GM18520 (cell line): ENCODE measurements around the gene BRI3BP.
"Not testable (repeated sequence)": the region's sequence is repeated elsewhere in the genome, so short reads cannot be mapped to it uniquely, and the experiment has no call there.

ENCODE experiments used
- ATAC-seq: cut with Tn5 transposase; IDR thresholded peaks from one replicate; pipeline ENCODE4 v1.9.1; 2021; ENCODE audit not compliant: unreplicated experiment

Gene BRI3BP

DNA sequence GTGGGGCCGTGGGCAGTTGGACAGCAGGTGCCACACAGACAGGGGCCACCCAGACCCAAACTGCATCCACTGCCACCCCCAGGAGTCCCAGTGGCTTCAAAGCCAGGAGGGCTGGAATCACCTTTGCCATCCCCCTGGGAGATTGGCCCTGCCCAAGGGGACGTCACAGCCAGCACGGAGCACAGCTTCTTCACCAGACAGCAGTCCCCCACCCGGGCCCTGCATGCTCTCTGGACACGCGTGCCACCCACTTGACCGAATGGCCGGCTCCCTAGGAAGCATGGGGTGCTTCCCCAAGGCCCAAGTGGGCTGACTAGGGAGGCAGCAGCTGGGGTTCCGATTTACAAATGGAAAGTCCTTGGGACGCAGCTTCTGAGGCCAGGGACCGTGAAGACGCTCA is 21.8 kb upstream of the BRI3BP start:
- ATAC-seq = no peak

DNA sequence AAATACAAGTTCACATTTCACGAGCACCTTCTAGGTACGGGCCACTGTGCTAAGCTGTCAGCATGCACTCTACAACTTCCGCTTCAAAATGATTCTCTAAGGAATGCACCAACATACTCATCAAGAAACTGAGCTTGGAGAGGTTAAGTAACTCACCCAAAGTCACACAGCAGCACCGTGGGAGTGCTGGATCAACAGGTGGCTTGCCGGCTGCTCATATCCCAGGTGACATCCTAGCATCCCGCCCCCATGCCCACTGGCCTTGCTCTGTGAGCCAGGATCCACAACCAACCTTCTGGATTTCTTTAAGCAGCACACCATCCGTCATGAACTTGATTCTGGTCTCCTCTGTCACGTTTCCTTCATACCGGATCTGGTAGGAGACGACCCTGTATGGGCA is 21.2 kb upstream of the BRI3BP start:
- ATAC-seq = no peak

DNA sequence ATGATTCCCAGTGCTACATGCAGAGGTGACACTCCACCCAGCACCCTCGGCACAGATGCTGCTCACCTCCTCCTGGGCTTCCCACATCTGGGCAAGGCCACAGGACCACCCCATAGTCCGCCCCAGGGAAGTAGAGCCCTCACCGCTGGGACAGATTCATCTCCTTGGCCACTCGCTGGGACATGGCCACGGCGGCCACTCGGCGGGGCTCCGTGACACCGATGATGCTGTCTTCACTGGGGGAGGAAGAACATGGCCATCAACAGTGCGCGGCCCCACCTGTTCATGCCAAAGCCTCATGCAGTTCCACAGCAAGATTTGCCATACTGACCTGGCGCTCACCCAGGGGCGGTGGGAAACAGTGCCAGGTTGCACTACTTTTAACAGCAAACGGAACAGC is 18.2 kb upstream of the BRI3BP start:
- no peak for ATAC-seq

DNA sequence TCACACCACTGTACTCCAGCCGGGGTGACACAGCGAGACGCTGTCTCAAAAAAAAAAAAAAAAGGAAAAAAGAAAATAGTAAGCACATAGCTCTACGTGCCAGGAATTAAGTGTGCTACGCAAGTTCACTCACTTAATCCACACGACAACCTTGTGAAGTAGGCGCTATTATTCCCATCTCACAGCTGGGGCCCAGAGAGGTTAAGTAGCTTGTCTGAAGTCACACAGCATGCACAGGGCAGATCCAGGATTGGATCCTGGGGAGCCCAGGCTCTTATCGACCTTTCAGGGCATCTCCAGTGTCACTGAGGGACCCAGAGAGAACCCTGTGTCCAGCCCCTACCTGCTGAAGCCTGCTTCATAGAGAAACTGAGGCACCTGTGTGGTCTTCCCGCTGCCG is 16.4 kb upstream of the BRI3BP start:
- ATAC-seq = no peak

DNA sequence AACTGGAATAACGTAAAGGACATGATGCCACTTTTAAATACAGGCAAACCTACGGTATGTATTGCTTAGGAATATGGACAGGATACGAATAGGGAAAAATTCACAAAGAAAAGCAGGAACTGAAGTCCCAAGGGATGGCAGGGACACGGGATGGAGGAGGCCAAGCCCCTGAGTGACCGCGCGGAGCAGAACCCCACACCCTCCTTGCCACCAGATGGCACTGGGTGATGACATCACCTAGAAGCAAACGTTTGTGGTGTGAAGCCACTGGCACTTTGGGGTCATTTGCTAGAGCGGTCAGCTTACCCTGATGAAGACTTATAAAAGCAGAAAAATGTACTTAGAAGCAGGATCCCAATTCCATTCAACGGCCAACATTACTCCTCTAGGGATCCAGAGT is 13.9 kb upstream of the BRI3BP start:
- no peak for ATAC-seq

DNA sequence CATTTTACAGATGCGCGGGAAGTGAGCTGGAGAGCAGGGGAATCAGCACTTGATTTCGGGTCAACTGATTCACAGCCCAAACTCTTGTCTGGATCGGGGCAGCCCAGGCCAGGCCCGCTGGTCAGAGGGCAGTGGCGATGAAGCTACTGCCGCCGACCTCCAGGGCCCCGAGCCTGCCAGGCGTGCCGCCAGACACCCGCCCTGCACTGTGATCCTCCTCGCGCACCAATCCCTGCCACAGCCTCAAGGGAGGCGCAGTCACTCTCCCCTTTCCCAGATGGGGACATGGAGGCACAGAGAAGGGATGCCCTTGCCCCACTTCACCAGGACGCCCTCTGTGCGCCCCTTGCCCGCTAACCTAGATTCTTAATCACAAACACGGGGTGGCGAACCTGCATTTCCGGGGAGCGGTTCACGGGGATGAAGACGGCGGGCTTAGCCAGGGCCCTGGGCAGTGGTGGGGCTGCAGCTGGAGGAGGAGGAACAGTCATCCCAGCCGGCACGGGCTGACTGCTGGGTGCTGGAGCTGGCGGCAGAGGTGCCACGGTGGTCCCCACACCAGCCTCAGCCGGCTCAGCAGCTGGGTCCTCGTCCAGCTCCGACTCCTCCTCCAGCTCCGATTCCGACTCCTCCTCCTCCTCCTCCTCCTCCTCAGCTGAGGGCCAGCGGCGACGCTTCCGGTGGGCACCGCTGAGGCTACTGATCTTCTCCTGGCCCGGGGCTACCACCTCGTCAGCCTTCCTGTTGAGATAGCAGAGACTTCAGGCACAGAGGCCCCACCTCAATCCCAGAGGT is 13.2 kb upstream of the BRI3BP start:
- no peak for ATAC-seq

DNA sequence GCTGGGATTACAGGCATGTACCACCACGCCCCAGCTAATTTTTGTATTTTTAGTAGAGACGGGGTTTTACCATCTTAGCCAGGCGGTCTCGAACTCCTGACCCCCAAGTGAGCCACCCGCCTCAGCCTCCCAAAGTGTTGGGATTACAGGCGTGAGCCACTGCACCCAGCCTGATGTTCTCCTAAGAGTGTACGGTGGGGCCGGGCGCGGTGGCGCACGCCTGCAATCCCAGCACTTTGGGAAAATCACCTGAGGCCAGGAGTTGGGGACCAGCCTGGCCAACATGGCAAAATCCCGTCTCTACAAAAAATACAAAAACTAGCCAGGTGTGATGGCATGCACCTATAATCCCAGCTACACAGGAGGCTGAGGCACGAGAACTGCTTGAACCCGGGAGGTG is 6.6 kb upstream of the BRI3BP start:
- ATAC-seq = not testable (repeated sequence)

DNA sequence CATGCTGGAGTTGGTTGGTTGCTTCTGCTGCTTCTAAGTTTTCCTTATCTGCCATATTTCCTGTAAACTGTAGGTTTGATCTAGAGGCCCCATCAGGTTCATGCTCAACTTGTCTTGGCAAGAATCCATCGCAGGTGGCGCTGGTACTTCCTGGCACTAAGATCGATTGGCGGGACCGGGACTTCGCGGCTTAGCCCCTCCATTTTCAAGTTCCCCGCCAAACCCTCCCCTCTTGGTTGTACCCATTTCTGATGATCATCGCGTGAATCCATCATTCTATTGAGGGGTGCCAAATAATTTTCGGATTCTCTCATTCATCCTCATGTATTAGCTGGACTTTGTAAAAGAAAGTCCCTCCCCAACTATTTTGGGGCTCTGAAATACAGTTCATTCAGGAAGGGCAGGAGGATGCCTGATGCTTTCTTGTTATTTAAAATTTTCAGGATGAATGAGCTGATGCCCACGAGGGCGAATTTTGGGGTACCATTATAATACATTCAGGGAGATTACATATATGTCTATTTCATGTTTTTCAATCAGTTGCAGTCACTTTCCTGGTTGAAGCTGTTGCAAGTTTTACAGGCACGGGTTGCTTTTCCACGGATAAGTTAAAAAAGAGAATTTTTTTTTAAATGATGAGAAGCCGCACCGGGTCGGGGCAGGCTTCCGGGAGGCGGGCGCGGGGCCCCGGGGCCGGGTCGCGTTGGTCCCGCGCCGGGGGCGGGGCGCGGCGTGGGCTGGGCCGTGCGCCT is 395 bp upstream of the BRI3BP start:
- ATAC-seq = no peak

DNA sequence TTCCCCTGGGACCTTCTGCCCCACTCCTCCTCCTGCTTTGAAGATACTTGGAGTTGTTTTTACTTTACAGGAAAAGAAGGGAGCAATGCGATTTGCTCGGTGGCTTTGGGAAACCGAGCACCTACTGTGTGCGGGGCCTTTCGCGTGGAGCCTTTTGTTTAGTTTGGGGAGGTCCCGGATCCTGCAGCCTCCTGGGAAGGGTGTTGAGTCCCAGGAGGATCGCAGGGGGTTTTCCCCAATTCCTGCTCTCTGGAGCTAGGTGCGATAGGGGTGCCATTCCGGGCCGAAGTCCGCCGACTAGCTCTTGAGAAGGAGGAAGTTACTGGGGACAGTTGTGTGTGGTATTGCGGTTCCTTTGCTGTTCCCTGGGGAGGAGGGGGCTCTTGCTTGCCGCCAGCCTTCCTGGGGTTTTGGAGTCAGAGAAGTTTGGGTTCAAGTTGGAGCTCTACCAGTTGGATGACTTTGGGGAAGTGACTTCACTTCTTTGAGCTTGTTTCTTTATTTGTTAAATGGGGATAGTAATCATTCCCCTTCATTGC is 1.1 kb downstream of the BRI3BP start:
- ATAC-seq = no peak

DNA sequence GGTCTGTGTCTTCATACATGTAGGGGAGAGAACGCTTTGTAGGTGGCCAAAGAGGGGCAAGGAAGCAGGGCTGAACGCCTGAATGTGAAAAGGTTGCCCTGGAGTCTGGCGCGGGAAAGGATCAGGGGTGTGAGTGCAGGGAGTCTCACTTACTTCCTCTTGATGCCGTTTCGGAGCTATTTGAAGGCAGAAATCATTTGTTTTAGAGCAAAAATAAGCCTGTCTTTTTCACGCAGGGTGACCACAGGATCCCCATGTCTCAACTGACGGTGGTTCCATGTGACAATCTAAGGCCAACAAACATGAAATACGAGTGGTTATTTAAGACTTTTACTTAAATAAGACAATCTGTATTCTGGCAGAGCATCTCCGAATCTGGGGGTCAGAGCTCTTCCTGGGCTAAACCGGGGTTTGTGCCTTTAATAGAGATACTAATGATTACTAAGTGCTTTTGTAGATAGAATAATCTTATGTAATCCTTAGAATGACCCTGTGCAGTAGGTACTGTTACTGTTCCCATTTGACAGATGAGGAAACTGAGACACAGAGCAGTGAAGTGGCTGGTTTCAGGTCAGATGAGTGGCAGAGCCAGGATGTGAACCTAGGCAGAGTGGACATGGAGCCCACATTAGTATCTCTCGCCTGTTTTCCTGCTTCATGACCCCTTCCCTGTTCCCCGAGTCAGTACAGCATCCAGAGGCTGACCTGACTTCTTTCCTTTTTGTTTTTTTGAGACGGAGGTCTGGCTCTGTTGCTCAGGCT is 1.9 kb downstream of the BRI3BP start:
- no peak for ATAC-seq

DNA sequence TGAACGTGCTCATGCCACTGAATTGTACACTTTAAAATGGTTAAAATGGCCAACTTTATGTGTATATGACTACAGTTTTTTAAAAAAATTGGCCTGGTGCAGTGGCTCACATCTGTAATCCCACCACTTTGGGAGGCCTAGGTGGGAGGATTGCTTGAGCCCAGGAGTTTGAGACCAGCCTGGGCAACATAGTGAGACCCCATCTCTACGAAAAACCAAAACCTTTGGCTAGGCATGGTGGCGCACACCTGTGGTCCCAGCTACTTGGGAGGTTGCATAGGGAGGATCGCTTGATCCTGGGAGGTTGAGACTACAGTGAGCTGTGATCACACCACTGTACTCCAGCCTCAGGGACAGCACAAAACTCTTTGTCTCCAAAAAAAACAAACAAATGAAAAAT is 5.3 kb downstream of the BRI3BP start:
- ATAC-seq = no peak

DNA sequence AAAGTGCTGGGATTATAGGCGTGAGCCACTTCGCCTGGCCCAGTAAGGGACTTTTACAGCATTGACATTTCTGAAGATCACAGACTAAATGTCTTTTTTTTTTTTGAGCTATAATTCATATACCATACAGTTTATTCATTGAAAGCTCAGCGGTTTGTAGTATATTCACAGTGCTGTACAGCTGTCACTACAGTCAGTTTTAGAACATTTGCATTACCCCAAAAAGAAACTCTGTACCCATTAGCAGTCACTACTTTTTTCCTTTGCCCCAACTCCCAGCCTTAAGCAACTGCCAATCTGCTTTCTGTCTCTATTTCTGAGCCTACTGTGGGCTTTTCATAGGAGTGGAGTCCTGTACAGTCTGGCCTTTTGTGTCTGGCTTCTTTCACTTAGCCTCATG is 8.2 kb downstream of the BRI3BP start:
- no peak for ATAC-seq

DNA sequence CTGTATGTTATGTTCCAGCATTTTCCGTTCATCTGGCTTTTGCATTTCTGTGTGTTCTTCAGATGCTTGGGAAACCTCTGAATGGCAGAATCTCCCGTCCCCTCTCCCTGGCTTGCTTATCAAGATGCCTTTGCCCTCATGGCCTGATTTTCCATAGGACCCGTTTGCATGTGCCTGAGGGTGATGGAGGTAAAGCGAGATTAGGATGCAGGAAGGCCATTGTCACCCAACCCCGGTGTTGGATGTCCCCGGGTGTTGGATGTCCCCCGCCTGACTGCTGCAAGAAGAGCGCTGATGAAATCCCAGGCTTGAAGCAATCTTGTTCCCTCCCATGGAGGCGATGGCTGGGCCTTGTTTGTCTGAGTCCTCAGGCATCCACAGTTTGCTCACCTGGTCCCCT is 9.6 kb downstream of the BRI3BP start:
- no peak for ATAC-seq

DNA sequence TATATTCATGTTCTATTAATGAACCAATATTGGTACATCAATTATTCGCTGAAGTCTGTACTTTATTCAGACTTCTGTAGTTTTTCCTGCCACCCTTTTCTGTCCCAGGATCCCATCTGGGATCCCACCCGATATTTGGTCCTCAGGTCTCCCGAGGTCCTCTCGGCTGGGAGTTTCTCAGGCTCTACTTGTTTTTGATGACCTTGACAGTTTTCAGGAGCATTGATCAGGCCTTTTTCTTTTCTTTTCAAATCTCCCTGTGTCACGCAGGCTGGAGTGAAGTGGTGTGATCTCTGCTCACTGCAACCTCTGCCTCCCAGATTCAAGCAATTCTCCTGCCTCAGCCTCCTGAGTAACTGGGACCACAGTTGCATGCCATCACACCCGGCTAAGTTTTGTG is 11.2 kb downstream of the BRI3BP start:
- ATAC-seq = no peak

DNA sequence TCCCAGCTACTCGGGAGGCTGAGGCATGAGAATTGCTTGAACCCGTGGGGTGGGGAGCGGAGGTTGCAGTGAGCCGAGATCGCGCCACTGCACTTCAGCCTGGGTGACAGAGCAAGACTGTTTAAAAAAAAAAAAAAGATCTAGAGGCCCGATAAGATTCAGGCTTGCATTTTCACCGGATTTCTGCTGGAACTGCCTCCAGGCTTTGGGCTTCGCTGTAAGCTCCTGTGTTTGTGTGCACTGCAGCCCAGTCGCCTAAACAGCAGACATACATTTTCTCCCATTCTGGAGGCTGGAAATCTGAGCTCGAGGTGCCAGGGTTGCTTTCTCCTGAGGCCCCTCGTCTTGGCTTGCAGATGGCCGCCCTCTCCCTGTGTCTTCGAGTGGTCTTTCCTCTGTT is 12.2 kb downstream of the BRI3BP start:
- ATAC-seq = no peak

DNA sequence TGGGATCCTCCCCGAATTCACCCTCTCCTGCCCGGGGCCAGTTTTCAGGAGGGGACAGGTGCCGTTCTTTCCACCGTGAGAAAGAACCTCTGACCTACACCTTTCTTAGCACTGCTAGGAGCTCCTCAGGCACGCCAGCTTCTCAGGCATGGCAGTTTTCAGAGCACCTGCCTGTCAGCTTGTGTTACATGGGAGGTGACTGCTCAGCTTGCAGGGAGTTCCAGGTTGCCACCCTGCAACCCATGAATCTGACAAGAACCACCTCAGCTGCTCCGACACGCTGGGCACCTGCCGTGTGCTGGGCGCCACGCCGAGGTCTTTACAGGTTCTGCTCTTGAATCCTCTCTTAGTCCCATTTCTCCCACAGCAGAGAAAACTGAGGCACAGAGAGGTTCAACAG is 12.9 kb downstream of the BRI3BP start:
- no peak for ATAC-seq

DNA sequence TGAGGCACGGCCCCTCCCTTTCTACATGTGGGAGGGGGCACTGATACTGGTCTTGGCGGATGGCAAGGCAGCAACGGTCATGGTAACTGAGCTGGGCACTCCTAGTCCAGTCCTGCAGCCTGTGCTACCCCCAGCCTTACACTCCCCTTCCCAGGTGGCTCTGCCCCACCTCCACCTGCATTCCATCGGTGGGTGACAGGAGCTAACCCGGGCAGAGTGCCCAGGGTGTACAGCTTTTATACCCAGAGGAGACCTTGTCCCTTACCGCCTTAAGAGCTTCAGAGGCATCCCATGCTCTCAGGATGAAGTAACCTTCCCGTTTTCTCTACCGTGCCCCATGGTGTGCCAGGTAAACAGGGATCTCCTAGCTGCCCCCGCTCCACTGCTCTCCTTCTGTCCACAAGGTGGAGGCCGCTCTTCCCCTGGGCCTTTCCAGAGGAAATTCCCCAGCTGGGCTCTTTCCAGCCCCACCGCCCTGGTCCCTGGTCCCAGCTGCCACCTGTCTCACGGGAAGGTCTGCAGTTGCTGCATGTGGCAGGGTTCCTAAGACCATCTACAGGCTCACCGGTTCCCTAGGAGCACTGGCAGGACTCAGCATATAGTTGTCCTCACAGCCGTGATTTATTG is 20.5 kb downstream of the BRI3BP start:
- no peak for ATAC-seq

DNA sequence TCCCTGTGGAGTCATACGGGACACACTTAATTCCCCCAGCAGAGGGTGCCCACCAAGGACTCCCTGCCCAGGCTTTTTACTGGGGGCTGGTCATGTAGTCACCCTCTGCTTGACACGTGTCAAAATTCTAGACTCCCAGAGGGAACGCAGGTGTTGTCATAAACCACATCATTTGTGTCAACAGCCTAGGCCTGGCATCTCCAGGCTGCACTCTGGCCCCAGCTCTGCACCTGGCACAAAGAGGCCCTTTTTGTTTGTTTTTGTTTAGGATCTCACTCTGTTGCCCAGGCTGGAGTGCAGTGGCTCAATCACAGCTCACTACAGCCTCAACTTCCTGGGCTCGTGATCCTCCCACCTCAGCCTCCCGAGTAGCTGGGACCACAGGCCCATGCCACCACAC is 21.1 kb downstream of the BRI3BP start:
- no peak for ATAC-seq

DNA sequence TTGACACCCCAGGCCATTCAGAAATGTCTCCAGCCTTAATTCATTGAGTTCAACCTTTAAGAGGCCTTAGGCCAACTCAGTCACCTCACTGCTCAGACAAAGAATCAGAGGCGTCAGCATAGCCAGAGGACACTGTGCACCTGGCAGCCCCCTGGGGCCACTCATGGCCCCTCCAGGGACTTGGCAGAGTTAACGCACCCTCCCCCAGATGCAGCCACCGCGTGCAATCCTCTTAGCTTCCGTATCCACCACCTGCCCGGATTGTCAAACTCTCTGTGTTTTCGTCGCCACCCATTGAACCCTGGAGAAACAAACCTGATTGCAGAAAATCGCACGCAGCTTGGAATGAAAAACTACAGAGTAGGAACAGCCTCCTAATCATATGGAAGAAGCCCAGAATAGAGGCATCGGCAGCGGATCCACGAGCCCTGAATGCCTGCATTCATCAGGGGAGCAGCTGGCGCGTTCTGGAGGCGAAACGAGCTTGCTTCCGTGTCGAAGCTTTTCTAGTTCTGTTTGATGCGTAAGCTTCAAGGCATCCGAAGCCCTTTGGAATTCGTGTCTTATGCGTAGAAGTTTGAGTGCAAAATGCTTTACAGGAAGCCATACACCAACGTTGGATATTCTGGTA is 22.4 kb downstream of the BRI3BP start:
- no peak for ATAC-seq

DNA sequence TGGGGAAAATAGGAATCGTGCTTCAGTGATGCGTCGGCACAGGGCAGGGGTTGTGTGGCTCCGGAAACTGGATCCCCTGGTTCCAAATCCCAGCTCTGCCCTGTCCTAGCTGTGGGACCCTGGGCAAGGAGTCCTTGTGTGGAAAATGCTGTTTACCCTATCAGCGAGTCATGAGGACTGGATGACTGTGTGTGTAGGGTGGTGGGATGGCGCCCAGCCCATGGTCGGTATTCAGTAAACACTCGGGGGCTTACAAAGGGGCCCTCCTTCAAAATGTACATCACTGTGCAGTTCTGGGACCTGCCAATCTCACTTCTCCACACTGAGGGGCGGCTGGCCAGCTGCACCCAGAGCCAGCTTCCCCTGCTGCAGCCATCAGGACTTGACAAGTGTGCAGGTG is 24.4 kb downstream of the BRI3BP start:
- ATAC-seq = no peak

DNA sequence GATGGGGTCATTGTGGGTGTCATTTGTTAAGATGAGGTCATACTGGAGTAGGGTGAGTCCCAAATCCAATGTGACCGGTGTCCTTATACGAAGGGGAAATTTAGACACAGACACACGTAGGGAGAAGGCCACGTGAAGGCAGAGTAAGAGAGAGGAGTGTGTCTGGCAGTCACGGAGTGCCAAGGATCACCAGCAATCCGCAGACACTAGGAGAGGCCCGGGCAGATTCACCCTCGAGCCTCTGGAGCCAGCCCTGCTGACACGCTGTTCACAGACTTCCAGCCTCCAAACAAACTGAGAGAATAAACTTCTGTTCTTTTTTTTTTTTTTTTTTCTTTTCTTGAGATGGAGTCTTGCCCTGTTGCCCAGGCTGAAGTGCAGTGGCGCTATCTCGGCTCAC is 24.9 kb downstream of the BRI3BP start:
- ATAC-seq = no peak
